Smooth muscle cell (in vitro differentiated cells): Measurements from ENCODE around the gene EIF4E3. TPM values are rescaled to one million over a fixed set of nuclear protein-coding genes. Genes with fewer than 3 reads are reported as not detected.

Source experiments
- DNase-seq: peaks from one replicate; lab custom pipeline; 2025; ENCODE audit not compliant: unreplicated experiment; lab: John Stamatoyannopoulos, UW
- H2AFZ ChIP-seq: fragments of 200-600 bp; sonication (generic); 2 replicates; pipeline ENCODE4 v1.6.0; 2016; ENCODE audit warnings: antibody characterized with exemption, low read depth, mild to moderate bottlenecking
- H3F3A ChIP-seq: fragments of 200-600 bp; sonication (generic); 2 replicates; pipeline ENCODE4 v1.6.0; 2017; ENCODE audit warnings: antibody characterized with exemption, low read depth
- H3K27ac ChIP-seq: fragments of 200-600 bp; sonication (generic); 2 replicates; pipeline ENCODE4 v1.5.1; 2016; ENCODE audit warnings: low read depth, mild to moderate bottlenecking
- H3K27me3 ChIP-seq: fragments of 200-600 bp; sonication (generic); 2 replicates; pipeline ENCODE4 v1.6.1; 2016; ENCODE audit warnings: low read depth, mild to moderate bottlenecking
- H3K36me3 ChIP-seq: fragments of 200-600 bp; sonication (generic); 2 replicates; pipeline ENCODE4 v1.5.1; 2016; ENCODE audit warnings: low read depth
- H3K4me1 ChIP-seq: fragments of 200-600 bp; sonication (generic); 2 replicates; pipeline ENCODE4 v1.5.1; 2016; ENCODE audit warnings: low read depth
- H3K4me2 ChIP-seq: fragments of 200-600 bp; sonication (generic); 2 replicates; pipeline ENCODE4 v1.6.0; 2016; ENCODE audit warnings: mild to moderate bottlenecking
- H3K4me3 ChIP-seq: fragments of 200-600 bp; sonication (generic); 2 replicates; pipeline ENCODE4 v1.5.1; 2016; ENCODE audit warnings: mild to moderate bottlenecking
- H3K79me2 ChIP-seq: fragments of 200-600 bp; sonication (generic); 2 replicates; pipeline ENCODE4 v1.6.0; 2016; ENCODE audit warnings: low read depth, mild to moderate bottlenecking
- H3K9ac ChIP-seq: fragments of 200-600 bp; sonication (generic); 2 replicates; pipeline ENCODE4 v1.6.0; 2016; ENCODE audit warnings: low read depth
- H3K9me3 ChIP-seq: fragments of 200-600 bp; sonication (generic); replicated peaks from 2 replicates; pipeline ENCODE4 v1.5.1; 2016; ENCODE audit warnings: low read depth
- H4K20me1 ChIP-seq: fragments of 200-600 bp; sonication (generic); 2 replicates; pipeline ENCODE4 v1.6.0; 2016; ENCODE audit warnings: low read depth
- WGBS: methylation state at CpG from one replicate; pipeline ENCODE4 v1.1.7; 2016; ENCODE audit warnings: low lambda C conversion rate; 5-methylcytosine and 5-hydroxymethylcytosine counted together
- polyA plus RNA-seq: library from polyadenylated mRNA; unstranded; fragments of >200 nt; fragmentation: Nextera tagmentation; extraction: Ambion mirVana; gene quantifications from 2 replicates; pipeline ENCODE4 v1.2.1, GENCODE V29; 2016
- total RNA-seq: library from RNA; depleted of rRNA; stranded (reverse); fragments of >200 nt; gene quantifications from 2 replicates; pipeline ENCODE4 v1.2.3, GENCODE V29; 2014
- TF ChIP-seq, protein P1 (sequence below): fragments of 200-600 bp; sonication (generic); IDR thresholded peaks from 2 replicates; pipeline ENCODE4 v1.5.1; 2017; ENCODE audit warnings: borderline replicate concordance, mild to moderate bottlenecking, antibody characterized with exemption; ENCODE audit not compliant: insufficient read depth, poor library complexity, severe bottlenecking

The EIF4E3 gene
- total and polyA plus RNA-seq, 2 experiments from 2014 or later: 2.3 to 3.5 TPM

DNA sequence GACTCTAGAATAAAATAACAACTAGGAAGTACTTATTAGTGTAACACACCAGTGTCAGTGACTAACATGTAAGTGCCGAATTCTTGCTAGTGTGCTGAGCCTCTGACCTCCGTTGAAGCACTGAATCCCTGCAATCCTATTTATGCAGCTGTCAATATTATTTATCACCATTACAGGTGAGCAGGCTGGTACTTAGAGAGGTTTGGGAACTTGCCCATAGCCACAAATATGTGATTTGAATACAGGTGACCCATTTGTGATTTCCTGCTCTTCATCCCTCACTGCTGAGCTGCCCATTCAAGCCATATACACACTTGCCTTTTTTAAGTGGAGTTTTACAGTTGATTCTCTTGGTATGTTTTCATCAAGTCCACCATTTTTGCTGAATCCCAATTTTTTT is 12.2 kb downstream of the EIF4E3 start:
- WGBS: 72% methylated on average over 2 of the region's 2 CpGs
- no peak for DNase-seq
- no peaks in the 10 kb centered on the region for H3K9me3 ChIP-seq
- H3F3A ChIP-seq: no peaks in the 10 kb centered on the region
- H3K9ac ChIP-seq: no peak overlapping the region
- H3K27me3 ChIP-seq: no peaks in the 10 kb centered on the region
- no peaks in the 10 kb centered on the region for H4K20me1 ChIP-seq
- no peak overlapping the region for H2AFZ ChIP-seq
- no peak overlapping the region for H3K4me3 ChIP-seq
- TF ChIP-seq, protein P1, sequence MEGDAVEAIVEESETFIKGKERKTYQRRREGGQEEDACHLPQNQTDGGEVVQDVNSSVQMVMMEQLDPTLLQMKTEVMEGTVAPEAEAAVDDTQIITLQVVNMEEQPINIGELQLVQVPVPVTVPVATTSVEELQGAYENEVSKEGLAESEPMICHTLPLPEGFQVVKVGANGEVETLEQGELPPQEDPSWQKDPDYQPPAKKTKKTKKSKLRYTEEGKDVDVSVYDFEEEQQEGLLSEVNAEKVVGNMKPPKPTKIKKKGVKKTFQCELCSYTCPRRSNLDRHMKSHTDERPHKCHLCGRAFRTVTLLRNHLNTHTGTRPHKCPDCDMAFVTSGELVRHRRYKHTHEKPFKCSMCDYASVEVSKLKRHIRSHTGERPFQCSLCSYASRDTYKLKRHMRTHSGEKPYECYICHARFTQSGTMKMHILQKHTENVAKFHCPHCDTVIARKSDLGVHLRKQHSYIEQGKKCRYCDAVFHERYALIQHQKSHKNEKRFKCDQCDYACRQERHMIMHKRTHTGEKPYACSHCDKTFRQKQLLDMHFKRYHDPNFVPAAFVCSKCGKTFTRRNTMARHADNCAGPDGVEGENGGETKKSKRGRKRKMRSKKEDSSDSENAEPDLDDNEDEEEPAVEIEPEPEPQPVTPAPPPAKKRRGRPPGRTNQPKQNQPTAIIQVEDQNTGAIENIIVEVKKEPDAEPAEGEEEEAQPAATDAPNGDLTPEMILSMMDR: no peak
- no peaks in the 10 kb centered on the region for H3K79me2 ChIP-seq
- no peaks in the 10 kb centered on the region for H3K36me3 ChIP-seq
- H3K4me1 ChIP-seq: peaks cover 3% of the 10 kb centered on the region
- H3K4me2 ChIP-seq: no peak overlapping the region
- H3K27ac ChIP-seq: no peak overlapping the region

DNA sequence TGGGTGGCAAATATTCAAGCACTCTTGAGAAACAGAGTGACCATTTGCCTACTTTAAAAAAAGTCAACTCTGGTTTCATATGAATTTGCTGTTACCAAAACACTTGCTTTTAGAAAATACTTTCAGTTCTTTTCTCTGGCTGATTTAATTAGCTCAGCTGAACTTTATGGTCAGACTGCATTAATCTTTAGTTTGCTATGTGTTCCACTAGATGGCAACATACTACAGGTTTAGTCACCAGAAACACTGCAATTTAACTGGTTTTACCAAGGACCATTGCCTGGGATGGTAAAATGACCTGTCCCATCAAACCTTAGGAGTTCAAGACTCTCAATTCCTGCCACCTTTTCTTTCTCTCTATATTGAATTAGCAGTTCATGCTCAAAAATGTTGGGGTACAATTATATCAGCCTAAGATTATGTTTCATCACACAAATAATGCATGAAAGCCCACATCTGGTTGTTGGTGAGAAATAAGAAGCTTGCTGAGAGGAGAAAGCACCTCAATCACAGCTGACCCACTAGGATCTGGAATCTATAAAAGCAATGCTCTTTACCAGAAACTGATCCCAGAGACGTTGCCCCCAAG is 14.2 kb downstream of the EIF4E3 start:
- Histone ChIP-seq H3K27me3 (no peaks in the 10 kb centered on the region), H3K9ac (no peak overlapping the region), H3K79me2 (no peaks in the 10 kb centered on the region), H3K9me3 (no peaks in the 10 kb centered on the region), H3K4me3 (no peak overlapping the region), H3F3A (no peaks in the 10 kb centered on the region), H4K20me1 (no peaks in the 10 kb centered on the region), H3K27ac (no peak overlapping the region), H3K36me3 (no peaks in the 10 kb centered on the region), H2AFZ (no peak overlapping the region), H3K4me1 (peaks cover 3% of the 10 kb centered on the region), H3K4me2 (no peak overlapping the region)
- WGBS: 31% methylated on average over 1 of the region's 1 CpG
- TF ChIP-seq, protein P1: peak; percentile 64
- DNase-seq: no peak

DNA sequence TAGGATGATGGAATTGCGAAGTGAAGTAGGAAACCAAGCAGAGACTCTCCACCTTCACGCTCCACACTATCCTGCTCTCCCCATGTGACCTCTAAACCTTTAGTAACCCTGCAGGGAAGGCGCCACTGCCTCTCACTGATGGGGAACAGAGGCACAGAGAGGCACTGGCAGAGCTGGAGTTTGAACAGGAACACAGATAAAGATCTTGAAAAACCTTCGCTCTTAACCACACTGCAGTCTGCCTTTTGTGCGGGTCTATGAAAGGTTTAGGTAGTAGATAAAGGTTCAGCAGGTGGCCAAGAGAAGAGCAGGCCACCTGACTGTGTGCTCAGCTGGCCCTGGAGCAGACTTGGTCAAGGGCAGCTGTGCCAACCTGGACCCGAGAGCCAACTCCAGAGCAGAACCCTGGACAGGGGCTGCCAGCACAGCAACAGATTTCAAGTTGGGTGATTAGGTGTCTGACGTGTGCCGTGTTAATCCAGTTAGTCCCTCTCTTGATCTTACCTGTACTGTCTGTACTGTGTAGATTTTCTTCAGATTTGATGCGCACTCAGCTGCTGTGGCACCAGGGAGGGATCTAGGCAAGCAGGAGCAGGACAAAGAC is 15.2 kb downstream of the EIF4E3 start:
- no peak overlapping the region for H2AFZ ChIP-seq
- H3K79me2 ChIP-seq: no peaks in the 10 kb centered on the region
- H3K36me3 ChIP-seq: no peaks in the 10 kb centered on the region
- no peaks in the 10 kb centered on the region for H4K20me1 ChIP-seq
- H3K4me2 ChIP-seq: no peak overlapping the region
- TF ChIP-seq, protein P1: no peak
- H3F3A ChIP-seq: no peaks in the 10 kb centered on the region
- H3K9me3 ChIP-seq: no peaks in the 10 kb centered on the region
- no peak overlapping the region for H3K9ac ChIP-seq
- H3K27ac ChIP-seq: no peak overlapping the region
- 84% methylated on average over 9 of the region's 9 CpGs for WGBS
- H3K27me3 ChIP-seq: no peaks in the 10 kb centered on the region
- DNase-seq: no peak
- H3K4me3 ChIP-seq: no peak overlapping the region
- H3K4me1 ChIP-seq: peaks cover 3% of the 10 kb centered on the region
